Measurements from ENCODE around the gene CNTNAP2. TPM values are rescaled to one million over a fixed set of nuclear protein-coding genes. Genes with fewer than 3 reads are reported as not detected.

CNTNAP2 gene
- total and polyA plus RNA-seq, 8 donors: 0.09 to 1.1 (median 0.38) TPM

- intact Hi-C loops (cut with DNase I): no loop called here
- no peak overlapping the region for H3K27ac ChIP-seq
- no peaks in the 10 kb centered on the region for H3K36me3 ChIP-seq
- DNase-seq (no peak), FAIRE-seq (no peak), ATAC-seq (no peak)
- H3K4me3 ChIP-seq: no peak overlapping the region
- 91 to 92% methylated on average over 1 of the region's 1 CpG for WGBS, 2 donors
- H3K27me3 ChIP-seq: no peaks in the 10 kb centered on the region
- H3K4me1 ChIP-seq: no peaks in the 10 kb centered on the region
- H3K9me3 ChIP-seq: no peaks in the 10 kb centered on the region
- no peak for TF ChIP-seq CTCF (IDR thresholded peaks at IDR 0.05)
Observed at GRCh38 chr7:147423875-147424274, 1307.3 kb downstream of the CNTNAP2 start.

- Histone ChIP-seq H3K27ac (no peak overlapping the region), H3K4me3 (no peak overlapping the region), H3K27me3 (no peaks in the 10 kb centered on the region), H3K4me1 (no peaks in the 10 kb centered on the region), H3K9me3 (no peaks in the 10 kb centered on the region), H3K36me3 (no peaks in the 10 kb centered on the region)
- FAIRE-seq (no peak), DNase-seq (no peak), ATAC-seq (no peak)
- TF ChIP-seq CTCF (IDR thresholded peaks at IDR 0.05): no peak
- intact Hi-C loops (cut with DNase I): no loop called here
- 79 to 91% methylated on average over 1 of the region's 1 CpG for whole genome bisulfite sequencing, 2 donors
Observed at GRCh38 chr7:147428075-147428474, 1311.5 kb downstream of the CNTNAP2 start.

- Histone ChIP-seq H3K27ac (no peak overlapping the region), H3K36me3 (no peaks in the 10 kb centered on the region), H3K9me3 (no peaks in the 10 kb centered on the region), H3K27me3 (no peaks in the 10 kb centered on the region), H3K4me1 (peaks cover 0 to 3% (median 0%) of the 10 kb centered on the region in 3 donors), H3K4me3 (no peak overlapping the region)
- no peak for DNase-seq
- ATAC-seq: no peak
- FAIRE-seq: no peak
- TF ChIP-seq CTCF (IDR thresholded peaks at IDR 0.05): no peak
- intact Hi-C loops (cut with DNase I): no loop called here
Observed at GRCh38 chr7:147429961-147430360, 1313.4 kb downstream of the CNTNAP2 start.

GRCh38 chr7:147432079-147432478 lies 1315.5 kb downstream of the CNTNAP2 start:
- H3K9me3 ChIP-seq: no peaks in the 10 kb centered on the region
- FAIRE-seq (no peak), ATAC-seq (no peak), DNase-seq (no peak)
- TF ChIP-seq CTCF (IDR thresholded peaks at IDR 0.05): no peak
- peaks cover 0 to 3% (median 0%) of the 10 kb centered on the region in 3 donors for H3K4me1 ChIP-seq
- H3K36me3 ChIP-seq: no peaks in the 10 kb centered on the region
- intact Hi-C loops (cut with DNase I): no loop called here
- H3K27me3 ChIP-seq: no peaks in the 10 kb centered on the region
- no peak overlapping the region for H3K27ac ChIP-seq
- no peak overlapping the region for H3K4me3 ChIP-seq
- 56 to 62% methylated on average over 2 of the region's 2 CpGs for WGBS, 2 donors

GRCh38 chr7:147432576-147432975 lies 1316.0 kb downstream of the CNTNAP2 start:
- H3K27me3 ChIP-seq: no peaks in the 10 kb centered on the region
- no peaks in the 10 kb centered on the region for H3K36me3 ChIP-seq
- no peak for DNase-seq
- intact Hi-C loops (cut with DNase I): no loop called here
- TF ChIP-seq CTCF (IDR thresholded peaks at IDR 0.05): no peak
- no peak for FAIRE-seq
- no peak overlapping the region for H3K27ac ChIP-seq
- no peak overlapping the region for H3K4me3 ChIP-seq
- ATAC-seq: no peak
- H3K4me1 ChIP-seq: peaks cover 0 to 3% (median 0%) of the 10 kb centered on the region in 3 donors
- 71% methylated on average over 1 of the region's 1 CpG for WGBS, 2 donors
- H3K9me3 ChIP-seq: no peaks in the 10 kb centered on the region
